SK-N-SH (cell line): Measurements from ENCODE around the gene TCL1A.

Source experiments
- NRF1 ChIP-seq: IDR thresholded peaks from 2 replicates; pipeline ENCODE4 v1.6.1; 2012; ENCODE audit warnings: low read depth, mild to moderate bottlenecking, low read length
- TF ChIP-seq, protein P1 (sequence below): fragments of 200-600 bp; sonication (generic); IDR thresholded peaks from 2 replicates; pipeline ENCODE4 v1.6.1; 2017; ENCODE audit warnings: antibody characterized with exemption, mild to moderate bottlenecking, moderate library complexity

DNA sequence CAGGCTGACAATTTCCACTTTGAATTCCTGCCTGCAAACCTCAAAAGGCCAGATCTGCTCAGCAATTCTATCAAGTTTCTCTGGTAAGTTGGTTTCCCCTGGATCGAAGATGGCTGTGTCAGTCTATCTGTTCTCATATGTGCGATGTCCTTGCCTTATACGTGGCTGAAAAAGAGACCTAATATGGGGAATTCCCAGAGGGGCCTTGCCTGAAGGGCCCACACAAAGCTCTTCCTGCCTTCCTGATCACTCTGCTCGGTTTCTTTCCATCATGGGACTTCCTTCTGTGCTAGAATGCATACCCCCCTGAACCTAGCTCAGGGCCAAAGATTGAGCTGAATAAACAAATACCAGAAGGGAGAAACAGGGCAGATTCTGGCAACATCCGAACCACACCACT is 14.5 kb downstream of the TCL1A start:
- TF ChIP-seq, protein P1, sequence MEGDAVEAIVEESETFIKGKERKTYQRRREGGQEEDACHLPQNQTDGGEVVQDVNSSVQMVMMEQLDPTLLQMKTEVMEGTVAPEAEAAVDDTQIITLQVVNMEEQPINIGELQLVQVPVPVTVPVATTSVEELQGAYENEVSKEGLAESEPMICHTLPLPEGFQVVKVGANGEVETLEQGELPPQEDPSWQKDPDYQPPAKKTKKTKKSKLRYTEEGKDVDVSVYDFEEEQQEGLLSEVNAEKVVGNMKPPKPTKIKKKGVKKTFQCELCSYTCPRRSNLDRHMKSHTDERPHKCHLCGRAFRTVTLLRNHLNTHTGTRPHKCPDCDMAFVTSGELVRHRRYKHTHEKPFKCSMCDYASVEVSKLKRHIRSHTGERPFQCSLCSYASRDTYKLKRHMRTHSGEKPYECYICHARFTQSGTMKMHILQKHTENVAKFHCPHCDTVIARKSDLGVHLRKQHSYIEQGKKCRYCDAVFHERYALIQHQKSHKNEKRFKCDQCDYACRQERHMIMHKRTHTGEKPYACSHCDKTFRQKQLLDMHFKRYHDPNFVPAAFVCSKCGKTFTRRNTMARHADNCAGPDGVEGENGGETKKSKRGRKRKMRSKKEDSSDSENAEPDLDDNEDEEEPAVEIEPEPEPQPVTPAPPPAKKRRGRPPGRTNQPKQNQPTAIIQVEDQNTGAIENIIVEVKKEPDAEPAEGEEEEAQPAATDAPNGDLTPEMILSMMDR: no peak
- no peak for TF ChIP-seq NRF1
